Measurements from ENCODE around the gene CHTF18. TPM values are rescaled to one million over a fixed set of nuclear protein-coding genes. Genes with fewer than 3 reads are reported as not detected.

The CHTF18 gene
- total and polyA plus RNA-seq, 10 of the 15 experiments (the other 5 are each of a cell fraction or from before 2014, with no cell fraction given) = 1.6 to 87.8 (median 19.4) TPM

DNA sequence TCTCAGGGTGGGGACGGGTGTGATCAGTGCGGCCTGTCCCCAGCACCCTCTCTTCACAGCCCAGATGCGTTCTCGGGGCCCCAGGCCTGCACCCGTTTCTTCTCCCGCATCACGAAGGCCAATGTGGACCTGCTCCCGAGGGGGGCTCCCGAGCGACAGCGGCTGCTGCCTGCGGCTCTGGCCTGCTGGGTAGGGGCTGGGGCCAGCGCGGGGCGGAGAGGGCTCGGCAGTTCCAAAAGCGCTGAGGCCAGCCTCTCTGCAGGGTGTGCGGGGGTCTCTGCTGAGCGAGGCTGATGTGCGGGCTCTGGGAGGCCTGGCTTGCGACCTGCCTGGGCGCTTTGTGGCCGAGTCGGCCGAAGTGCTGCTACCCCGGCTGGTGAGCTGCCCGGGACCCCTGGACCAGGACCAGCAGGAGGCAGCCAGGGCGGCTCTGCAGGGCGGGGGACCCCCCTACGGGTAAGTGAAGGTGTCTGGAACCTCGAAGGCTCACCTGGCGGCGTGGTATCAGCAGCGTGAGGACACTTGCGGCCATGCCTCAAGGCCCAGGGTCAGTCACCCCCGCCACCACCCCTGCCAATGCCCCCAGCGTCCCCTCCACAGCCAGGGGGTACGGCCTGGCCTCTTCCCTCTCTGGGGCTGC, 23.5 kb upstream of the CHTF18 start (continued):
- no peak for TF ChIP-seq ZBTB11 (CRISPR knock-in tag; IDR thresholded peaks at IDR 0.05)
- TF ChIP-seq DPF2 (IDR thresholded peaks at IDR 0.05) = no peak

DNA sequence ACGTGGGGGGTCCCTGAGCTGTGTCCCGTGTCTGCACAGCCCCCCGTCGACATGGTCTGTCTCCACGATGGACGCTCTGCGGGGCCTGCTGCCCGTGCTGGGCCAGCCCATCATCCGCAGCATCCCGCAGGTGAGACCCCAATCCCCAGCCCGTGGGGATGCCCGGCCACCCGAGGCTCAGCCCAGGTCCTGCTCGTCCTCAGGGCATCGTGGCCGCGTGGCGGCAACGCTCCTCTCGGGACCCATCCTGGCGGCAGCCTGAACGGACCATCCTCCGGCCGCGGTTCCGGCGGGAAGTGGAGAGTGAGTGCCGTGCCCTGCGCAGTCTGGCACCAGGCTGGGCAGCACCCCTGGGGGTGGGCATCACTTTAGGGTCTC, 22.9 kb upstream of the CHTF18 start:
- no TSS peak for BruUV-seq (replicated peaks)
- TF ChIP-seq ZBED1 (IDR thresholded peaks at IDR 0.05; ENCODE audit: borderline replicate concordance) = no peak
- no peak for TF ChIP-seq SRF (IDR thresholded peaks at IDR 0.05; ENCODE audit: low read depth in 2 of 2, low read length in 2 of 2)
- TF ChIP-seq STAT1 (conservative IDR thresholded peaks at IDR 0.05) = no peak
- TF ChIP-seq MLLT1 (IDR thresholded peaks at IDR 0.05) = no peak
- TF ChIP-seq HDGF (IDR thresholded peaks at IDR 0.05) = no peak
- no peak for TF ChIP-seq TCF12 (IDR thresholded peaks at IDR 0.05; ENCODE audit: low read depth, low read length)
- TF ChIP-seq LARP7 (IDR thresholded peaks at IDR 0.05) = no peak
- TF ChIP-seq ZNF687 (IDR thresholded peaks at IDR 0.05) = no peak
- no peak for TF ChIP-seq TCF3 (IDR thresholded peaks at IDR 0.05; ENCODE audit: borderline replicate concordance, insufficient read depth, low read depth, low read length)

More for the DNA sequence above, 22.9 kb upstream of the CHTF18 start:
- ATAC-seq (no peak), DNase-seq (ENCODE audit: low read depth, low spot score) (no peak), FAIRE-seq (no peak)
- H3K9ac ChIP-seq (ENCODE audit: control insufficient read depth, insufficient read depth, low read length) = no peak overlapping the region
- in situ Hi-C loops (cut with MboI) (no loop called here), intact Hi-C loops (cut with micrococcal nuclease; ENCODE audit: unreplicated experiment) (no loop called here)
- 79% methylated on average over 29 of the region's 29 CpGs for WGBS (ENCODE audit: insufficient coverage, insufficient replicate concordance, low lambda C conversion rate, missing lambda C conversion rate)
- no peaks in the 10 kb centered on the region for H3K4me1 ChIP-seq (ENCODE audit: control insufficient read depth, insufficient read depth, low read length)
- H3K9me3 ChIP-seq (replicated peaks; ENCODE audit: control insufficient read depth, insufficient read depth, low read length) = no peaks in the 10 kb centered on the region
- ChIA-PET RAD21 (ENCODE audit: unreplicated experiment) (no interaction called here), SMC1A (ENCODE audit: uncharacterized antibody, unreplicated experiment) (no interaction called here), POLR2A (no interaction called here), CTCF (no interaction called here)
- H3K4me2 ChIP-seq (ENCODE audit: control insufficient read depth, insufficient read depth) = no peak overlapping the region
- no peaks in the 10 kb centered on the region for H3K36me3 ChIP-seq (ENCODE audit: control insufficient read depth in 2 of 2, insufficient read depth in 2 of 2, low read length in 1 of 2)
- no peaks in the 10 kb centered on the region for H4K20me1 ChIP-seq (ENCODE audit: control insufficient read depth, insufficient read depth)
- no peaks in the 10 kb centered on the region for H3K27me3 ChIP-seq (replicated peaks in 1 of 2; ENCODE audit: control insufficient read depth in 2 of 2, insufficient read depth in 2 of 2, low read length in 1 of 2)
- no peak overlapping the region for H3K27ac ChIP-seq (ENCODE audit: control insufficient read depth, insufficient read depth)
- H3K79me2 ChIP-seq (ENCODE audit: control insufficient read depth, insufficient read depth, low read length) = no peaks in the 10 kb centered on the region
- H3K4me3 ChIP-seq = no peak overlapping the region
- no peak overlapping the region for H2AFZ ChIP-seq (ENCODE audit: control insufficient read depth, low read depth, low read length)

All from GM12878 (cell line).